Panc1 (cell line): ENCODE data around the gene TMEM240. TPM values are rescaled to one million over a fixed set of nuclear protein-coding genes. Genes with fewer than 3 reads are reported as not detected.

Source experiments
- ATAC-seq: fragments of 200-7000 bp; cut with Tn5 transposase; 2 replicates; pipeline ENCODE4 v1.9.1; 2020; ENCODE audit warnings: mild to moderate bottlenecking, moderate library complexity
- BruUV-seq: library from RNA; stranded (reverse); fragments of 400-500 nt; replicated peaks from 2 replicates; lab custom pipeline; 2021; lab: Mats Ljungman, UMichigan
- CTCF ChIA-PET: fragments of 300-600 bp; sonication (Branson Sonifier 250); formaldehyde crosslinking; loops from one replicate; lab custom pipeline; 2022; ENCODE audit warnings: antibody characterized with exemption; lab: Charles Lee
- POLR2A ChIA-PET: fragments of 300-600 bp; sonication (Branson Sonifier 250); formaldehyde crosslinking; loops from one replicate; lab custom pipeline; 2022; ENCODE audit warnings: antibody characterized with exemption; lab: Charles Lee
- DNase-seq: peaks from one replicate; pipeline ENCODE4 v3.0.0-alpha.2; 2010; ENCODE audit warnings: low read depth, low spot score
- H3K27ac ChIP-seq: 2 replicates; pipeline ENCODE4 v1.5.1; 2011; ENCODE audit warnings: mild to moderate bottlenecking, low read length, inconsistent platforms
- H3K27me3 ChIP-seq: fragments of 200-500 bp; sonication (Bioruptor generic); 2 replicates; pipeline ENCODE4 v1.6.0; 2014; ENCODE audit warnings: low read length, inconsistent platforms; ENCODE audit not compliant: control insufficient read depth, insufficient read depth
- H3K36me3 ChIP-seq: fragments of 200-500 bp; sonication (Bioruptor generic); 2 replicates; pipeline ENCODE4 v1.5.1; 2014; ENCODE audit warnings: inconsistent platforms, mild to moderate bottlenecking, low read length, moderate library complexity; ENCODE audit not compliant: control insufficient read depth, insufficient read depth
- H3K4me1 ChIP-seq: 2 replicates; pipeline ENCODE4 v1.5.1; 2011; ENCODE audit warnings: inconsistent platforms, mild to moderate bottlenecking, low read length, moderate library complexity; ENCODE audit not compliant: control insufficient read depth, insufficient read depth
- H3K4me3 ChIP-seq, 2 experiments: 2 replicates each; pipeline ENCODE4 v1.5.1; 2011 to 2012; ENCODE audit warnings: low read depth in 2 of 2, low read length in 2 of 2, mild to moderate bottlenecking in 2 of 2, inconsistent platforms in 1 of 2, moderate library complexity in 1 of 2
- H3K9me3 ChIP-seq: fragments of 200-500 bp; sonication (Bioruptor generic); 2 replicates; pipeline ENCODE4 v1.5.1; 2014; ENCODE audit warnings: low read depth, mild to moderate bottlenecking, inconsistent platforms, low read length, moderate library complexity; ENCODE audit not compliant: control insufficient read depth, insufficient read depth
- CTCF ChIP-seq: fragments of 450-650 bp; IDR thresholded peaks from 2 replicates; pipeline ENCODE4 v1.5.1; 2017; ENCODE audit warnings: mild to moderate bottlenecking
- POLR2AphosphoS5 ChIP-seq: IDR thresholded peaks from 2 replicates; pipeline ENCODE4 v1.6.1; 2012; ENCODE audit warnings: mild to moderate bottlenecking, low read depth, low read length, moderate library complexity
- REST ChIP-seq, 2 experiments: IDR thresholded peaks; 2 replicates each; pipeline ENCODE4 v1.6.1; 2011 to 2012; ENCODE audit warnings: low read depth in 2 of 2, control low read depth in 1 of 2, low read length in 1 of 2, mild to moderate bottlenecking in 1 of 2, moderate library complexity in 1 of 2; ENCODE audit not compliant: insufficient read depth in 1 of 2
- SIN3A ChIP-seq: IDR thresholded peaks from 2 replicates; pipeline ENCODE4 v1.6.1; 2012; ENCODE audit warnings: low read depth, mild to moderate bottlenecking, low read length, moderate library complexity, borderline replicate concordance; ENCODE audit not compliant: insufficient read depth
- TCF7L2 ChIP-seq: IDR thresholded peaks from 2 replicates; pipeline ENCODE4 v1.6.1; 2011; ENCODE audit warnings: mild to moderate bottlenecking, low read depth, low read length, inconsistent platforms
- in situ Hi-C: cut with HindIII; loops from 2 replicates; pipeline ENCODE4 v1.10.0; 2016; ENCODE audit warnings: low sequenced_read_pairs, low pct_unique_long_range_greater_than_20kb
- intact Hi-C: fragments of 100-400 bp; cut with micrococcal nuclease; formaldehyde crosslinking; loops from one replicate; pipeline ENCODE4 v1.10.0; 2022; ENCODE audit not compliant: unreplicated experiment
- total RNA-seq: library from RNA; stranded (reverse); gene quantifications from one replicate; pipeline ENCODE4 v1.2.1, GENCODE V29; 2021; ENCODE audit not compliant: unreplicated experiment

TMEM240 gene
- total RNA-seq, 1 experiment from 2014 or later, result 4.1 TPM

GRCh38 chr1:1550087-1550486 lies 9.7 kb upstream of the TMEM240 start:
- intact Hi-C loops, result no loop called here
- no peak for DNase-seq
- H3K27me3 ChIP-seq, result no peaks in the 10 kb centered on the region
- no TSS peak for BruUV-seq
- CTCF ChIA-PET, result no interaction called here
- H3K27ac ChIP-seq, result no peak overlapping the region
- H3K4me1 ChIP-seq, result peaks cover 4% of the 10 kb centered on the region; the same call in 1 of the 2 replicates
- no peaks in the 10 kb centered on the region; the same call in 1 of the 2 replicates for H3K36me3 ChIP-seq
- no peak for ATAC-seq
- H3K4me3 ChIP-seq, result no peak overlapping the region
- in situ Hi-C loops, result no loop called here
- H3K9me3 ChIP-seq, result no peaks in the 10 kb centered on the region
- POLR2A ChIA-PET, result no interaction called here
- TF ChIP-seq SIN3A, result no peak

GRCh38 chr1:1548591-1548990 lies 8.2 kb upstream of the TMEM240 start:
- DNase-seq (no peak), ATAC-seq (no peak)
- in situ Hi-C loops, result no loop called here
- Histone ChIP-seq H3K27ac (no peak overlapping the region), H3K4me3 (no peak overlapping the region), H3K9me3 (no peaks in the 10 kb centered on the region), H3K27me3 (no peaks in the 10 kb centered on the region), H3K36me3 (no peaks in the 10 kb centered on the region; the same call in none of the 2 replicates), H3K4me1 (peaks cover 4% of the 10 kb centered on the region; the same call in 1 of the 2 replicates)
- CTCF ChIA-PET, result no interaction called here
- no peak for TF ChIP-seq REST (IDR thresholded peaks at IDR 0.05; ENCODE audit: insufficient read depth in 1 of 2, low read depth in 2 of 2, low read length in 1 of 2)
- TF ChIP-seq POLR2AphosphoS5, result no peak
- no peak for TF ChIP-seq CTCF
- no peak for TF ChIP-seq TCF7L2
- TF ChIP-seq SIN3A, result no peak
- POLR2A ChIA-PET, result no interaction called here
- no TSS peak for BruUV-seq
- intact Hi-C loops, result no loop called here

- in situ Hi-C loops, result no loop called here
- intact Hi-C loops, result no loop called here
- POLR2A ChIA-PET, result no interaction called here
These were observed 7.1 kb upstream of the TMEM240 start for GRCh38 chr1:1547476-1547875.

More at GRCh38 chr1:1547476-1547875, 7.1 kb upstream of the TMEM240 start:
- Histone ChIP-seq H3K4me3 (no peak overlapping the region), H3K27ac (no peak overlapping the region), H3K4me1 (peaks cover 4% of the 10 kb centered on the region; the same call in 1 of the 2 replicates), H3K27me3 (no peaks in the 10 kb centered on the region), H3K36me3 (no peaks in the 10 kb centered on the region; the same call in none of the 2 replicates), H3K9me3 (no peaks in the 10 kb centered on the region)
- ATAC-seq, result no peak
- CTCF ChIA-PET, result no interaction called here
- no peak for TF ChIP-seq CTCF
- no peak for TF ChIP-seq REST (IDR thresholded peaks at IDR 0.05; ENCODE audit: insufficient read depth in 1 of 2, low read depth in 2 of 2, low read length in 1 of 2)
- no peak for TF ChIP-seq TCF7L2
- no peak for TF ChIP-seq SIN3A
- no peak for DNase-seq
- no TSS peak for BruUV-seq
